Left kidney (tissue), 2 donors: Measurements from ENCODE around the gene PARL. TPM values are rescaled to one million over a fixed set of nuclear protein-coding genes. Genes with fewer than 3 reads are reported as not detected.
A peak's percentile ranks its signal among the peaks of the same experiment; 100 is the strongest.

Source experiments
- DNase-seq: peaks from one replicate; pipeline ENCODE4 v3.0.0-alpha.2; 2013
- polyA plus RNA-seq: library from polyadenylated mRNA; unstranded; fragments of 120-200 nt; gene quantifications from one replicate; pipeline ENCODE4 v1.2.1, GENCODE V29; 2013; ENCODE audit not compliant: insufficient read length

The PARL gene
- polyA plus RNA-seq, 1 donor: 60.0 TPM

DNA sequence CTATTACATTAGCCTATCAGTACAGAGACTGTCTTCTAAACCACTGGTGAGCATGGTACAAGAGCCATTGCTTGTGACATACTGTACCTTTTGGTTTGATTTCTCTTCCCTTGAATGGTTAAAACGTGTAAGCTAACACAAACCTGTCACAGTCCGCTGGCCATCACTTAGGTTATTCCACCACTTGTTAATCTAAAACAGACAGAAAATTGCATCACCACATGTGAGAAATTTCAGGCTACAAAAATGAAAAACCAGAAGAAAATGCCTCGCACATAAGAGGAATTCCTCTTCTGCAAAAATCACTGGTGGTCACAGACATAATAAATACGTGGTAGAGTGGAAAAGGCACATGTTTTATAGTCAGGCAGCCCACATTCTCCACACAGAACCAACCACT, 22.1 kb downstream of the PARL start:
- DNase-seq: no peak

DNA sequence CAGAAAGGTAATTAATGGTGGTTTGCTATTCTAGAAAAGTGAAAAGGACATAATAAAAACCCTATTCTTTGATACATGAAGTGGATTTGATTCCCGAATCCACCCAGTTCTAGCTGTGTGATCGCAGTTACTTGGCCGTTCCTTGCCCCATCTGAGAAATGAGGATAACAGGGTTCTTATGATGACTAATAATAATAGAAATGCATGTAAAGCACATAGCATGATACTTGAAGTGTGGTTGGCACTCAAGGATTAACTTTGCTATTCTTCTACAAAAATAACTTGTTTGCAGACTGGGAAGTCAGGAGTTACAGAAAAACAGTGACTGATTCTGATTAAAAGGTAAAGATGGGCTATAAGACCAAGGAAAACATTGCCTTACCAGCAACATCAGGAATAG, 26.8 kb downstream of the PARL start:
- no peak for DNase-seq

DNA sequence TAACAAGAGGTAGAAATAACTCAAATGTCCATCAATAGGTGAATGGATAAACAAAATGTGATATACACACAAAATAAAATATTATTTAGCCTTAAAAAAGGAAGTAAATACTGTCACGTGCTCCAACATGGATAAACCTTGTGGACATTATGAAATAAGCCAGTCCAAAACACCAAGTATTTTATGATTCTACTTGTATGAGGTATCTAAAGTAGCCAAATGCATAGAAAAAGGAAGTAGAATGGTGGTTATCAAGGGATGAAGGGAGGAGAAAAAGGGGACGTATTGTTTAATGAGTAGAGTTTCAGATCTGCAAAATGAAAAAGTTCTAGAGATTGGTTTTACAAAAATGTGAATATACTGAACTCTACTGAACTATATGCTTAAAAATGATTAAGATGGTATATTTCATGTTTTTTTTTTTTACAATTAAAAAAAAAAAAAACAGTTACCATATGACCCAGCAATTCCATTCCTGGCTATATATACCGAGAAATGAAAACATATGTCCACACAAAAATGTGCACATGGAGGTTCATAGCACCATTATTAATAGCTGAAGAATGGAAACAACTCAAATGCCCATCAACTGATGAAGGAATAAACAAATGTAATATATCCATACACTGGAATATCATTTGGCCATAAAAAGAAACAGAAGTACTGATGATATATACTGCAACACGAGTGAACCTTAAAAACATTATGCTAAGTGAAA, 30.2 kb downstream of the PARL start:
- DNase-seq: no peak

DNA sequence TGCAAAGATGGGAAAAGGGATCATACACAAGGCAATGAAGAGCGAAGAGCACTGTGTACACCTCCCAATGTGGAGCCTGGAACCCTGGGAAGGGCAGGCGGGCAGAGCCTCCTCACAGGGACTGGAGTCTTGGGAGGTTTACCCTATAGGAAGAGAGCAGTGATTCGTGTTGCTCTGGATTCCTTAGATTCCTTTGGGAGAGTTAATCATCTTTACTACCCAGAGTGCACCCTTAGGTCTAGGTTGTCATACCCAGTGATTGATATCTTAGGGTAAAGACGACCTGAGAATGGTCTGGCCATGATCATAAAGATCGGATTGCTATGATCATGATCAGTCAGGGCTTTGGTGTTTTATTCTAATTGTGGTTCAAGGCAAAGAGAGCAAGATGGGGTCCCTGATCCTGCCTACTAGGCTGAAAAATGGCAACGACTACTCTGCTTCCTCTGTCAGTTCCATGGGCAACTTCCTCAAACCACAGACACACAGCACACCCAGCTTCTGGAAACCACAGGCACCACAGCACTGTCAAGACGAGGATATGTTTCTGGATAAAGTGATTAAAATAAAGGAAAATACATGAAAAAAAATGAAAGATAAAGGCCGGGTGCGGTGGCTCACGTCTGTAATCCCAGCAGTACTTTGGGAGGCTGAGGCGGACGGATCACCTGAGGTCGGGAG, 38.9 kb downstream of the PARL start:
- DNase-seq: no peak

DNA sequence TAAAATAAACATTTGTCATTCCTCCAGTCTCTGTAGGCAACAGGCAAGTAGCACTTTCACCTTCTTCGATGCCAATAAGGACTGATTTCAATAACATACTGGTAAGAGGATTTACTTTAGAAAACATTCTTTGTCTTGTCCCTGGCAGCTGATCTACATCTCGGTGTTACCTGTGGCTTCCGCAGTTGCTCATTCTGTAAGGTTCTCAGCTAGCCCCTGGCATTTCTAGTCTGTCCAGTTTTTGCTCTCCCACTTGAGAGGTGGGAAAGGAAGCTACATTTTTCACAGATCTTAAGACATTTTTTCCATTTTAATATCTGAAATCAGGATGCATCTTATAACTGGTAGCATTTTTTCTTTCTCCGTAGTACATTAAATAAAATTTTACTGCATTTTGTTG, 39.6 kb downstream of the PARL start:
- DNase-seq: no peak

DNA sequence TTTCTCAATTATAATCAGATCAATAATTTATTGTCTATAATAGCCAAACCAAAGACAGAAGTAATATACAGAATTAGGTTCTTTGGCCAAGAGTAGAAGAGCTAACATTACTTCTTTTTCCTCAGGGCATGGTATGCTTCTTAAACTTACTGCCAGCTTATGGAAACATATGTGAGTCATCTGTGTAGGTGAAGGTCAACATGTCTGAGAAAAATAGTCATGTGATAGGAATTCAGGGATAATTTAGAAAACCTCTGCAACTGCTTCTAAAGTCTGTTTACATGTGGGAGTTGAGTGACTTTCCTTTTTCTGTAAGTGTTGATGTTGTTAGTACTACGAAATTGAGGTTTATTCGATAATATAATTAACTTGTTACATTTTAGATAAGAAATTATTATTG, 40.1 kb downstream of the PARL start:
- DNase-seq: no peak

DNA sequence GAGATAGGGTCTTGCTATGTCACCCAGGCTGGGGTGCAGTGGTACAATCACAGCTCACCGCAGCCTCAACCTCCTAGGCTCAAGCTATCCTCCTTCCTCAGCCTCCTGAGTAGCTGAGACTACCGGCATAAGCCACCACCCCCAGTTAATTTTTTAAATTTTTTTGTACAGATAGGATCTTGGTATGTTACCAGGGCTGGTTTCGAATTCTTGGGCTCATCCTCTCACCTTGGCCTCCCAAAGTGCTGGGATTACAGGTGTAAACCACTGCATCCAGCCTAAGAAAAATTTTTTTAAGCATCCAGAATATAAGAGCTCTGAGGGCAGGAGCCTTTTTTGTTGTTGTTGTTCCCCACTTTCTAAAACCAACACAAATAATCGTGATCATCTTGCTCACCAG, 44.9 kb downstream of the PARL start:
- DNase-seq: no peak

DNA sequence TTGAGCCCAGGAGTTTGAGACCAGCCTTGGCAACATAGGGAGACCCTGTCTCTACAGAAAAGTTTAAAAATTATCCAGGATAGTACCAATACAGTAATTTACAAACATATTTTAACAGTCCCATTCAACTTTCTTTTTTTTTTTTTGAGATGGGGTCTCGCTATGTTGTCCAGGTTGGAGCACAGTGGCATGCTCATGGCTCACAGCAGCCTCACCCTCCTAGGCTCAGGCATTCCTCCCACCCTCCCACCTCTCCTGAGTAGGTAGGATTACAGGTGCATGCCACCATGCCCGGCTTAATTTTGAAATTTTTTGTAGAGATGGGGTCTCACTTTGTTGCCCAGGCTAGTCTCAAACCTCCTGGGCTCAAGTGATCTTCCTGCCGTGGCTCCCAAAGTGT, 46.8 kb downstream of the PARL start:
- no peak for DNase-seq

DNA sequence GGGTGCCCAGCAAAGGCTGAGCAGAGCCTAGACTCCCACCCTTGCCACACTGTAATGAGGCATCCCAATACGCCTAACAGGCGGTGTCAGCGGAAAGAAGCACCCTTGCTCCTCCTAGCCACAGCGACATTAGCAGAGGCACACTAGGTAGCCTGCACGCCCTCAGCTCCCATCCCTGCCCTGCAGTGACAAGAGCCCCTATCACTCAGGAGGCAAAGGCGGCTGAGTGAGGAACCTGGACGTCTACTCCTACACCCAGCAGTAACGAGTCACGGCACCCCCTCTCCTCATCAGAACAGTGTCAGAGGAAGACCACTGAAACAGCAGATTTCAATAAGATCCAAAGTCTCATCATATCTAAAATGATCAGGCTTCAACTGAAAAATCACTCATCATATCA, 47.3 kb downstream of the PARL start:
- DNase-seq: no peak

DNA sequence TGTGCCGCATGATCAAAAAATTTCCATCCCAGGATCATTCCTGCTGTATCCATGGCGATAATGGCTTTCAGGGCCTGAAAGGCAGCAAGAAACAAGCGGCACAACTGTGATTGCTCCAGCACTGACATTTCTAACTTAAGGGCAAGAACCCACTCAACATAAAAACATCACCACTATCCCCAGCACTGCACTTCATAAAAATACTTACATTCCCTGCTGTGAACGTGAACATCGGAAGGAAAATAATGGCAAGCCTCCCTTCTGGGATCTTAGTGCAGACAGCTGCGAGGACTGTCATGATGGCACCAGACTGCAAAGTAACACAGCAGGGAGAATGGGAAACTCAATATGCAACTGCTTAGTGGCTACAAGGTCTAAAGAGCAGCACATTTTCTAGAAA, 51.2 kb downstream of the PARL start:
- DNase-seq: no peak

DNA sequence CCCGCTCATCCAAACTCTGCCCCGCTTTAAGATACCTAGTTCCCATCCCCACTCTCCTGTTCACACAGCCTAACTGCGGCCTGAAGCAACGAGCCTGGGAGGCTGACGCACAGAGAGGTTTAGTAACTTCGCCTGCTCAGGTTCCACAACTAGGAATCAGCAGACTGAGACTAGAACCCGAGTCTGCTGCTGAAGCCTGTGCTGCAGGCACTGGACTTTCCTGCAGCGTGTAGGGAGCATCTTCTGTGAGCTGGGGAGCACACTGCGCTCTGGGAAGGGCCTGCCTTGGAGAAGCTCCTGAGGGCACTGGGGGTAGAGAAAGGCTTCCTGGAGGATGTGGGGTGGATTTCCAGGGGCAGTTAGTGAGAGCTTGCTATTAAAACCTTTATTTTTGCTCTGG, 54.5 kb downstream of the PARL start:
- DNase-seq: no peak

DNA sequence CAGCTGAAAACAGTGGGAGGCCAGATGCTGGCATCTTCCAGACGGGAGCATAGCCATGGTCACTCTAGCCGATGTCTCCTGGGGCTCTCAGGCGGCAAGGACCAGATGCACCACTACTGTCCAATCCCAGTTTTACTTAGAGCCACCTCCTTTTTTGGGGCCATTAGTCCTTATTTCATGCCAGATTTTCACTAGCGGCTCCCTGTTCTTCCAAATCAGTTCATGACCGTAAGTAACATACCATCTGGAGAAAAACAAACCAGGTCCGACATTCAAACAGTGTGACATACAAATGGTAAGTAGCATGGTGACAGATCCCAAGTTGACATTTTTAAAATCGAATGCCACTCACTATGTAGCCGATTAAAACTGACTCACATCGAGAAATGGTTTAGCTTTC, 55.2 kb downstream of the PARL start:
- DNase-seq: no peak

DNA sequence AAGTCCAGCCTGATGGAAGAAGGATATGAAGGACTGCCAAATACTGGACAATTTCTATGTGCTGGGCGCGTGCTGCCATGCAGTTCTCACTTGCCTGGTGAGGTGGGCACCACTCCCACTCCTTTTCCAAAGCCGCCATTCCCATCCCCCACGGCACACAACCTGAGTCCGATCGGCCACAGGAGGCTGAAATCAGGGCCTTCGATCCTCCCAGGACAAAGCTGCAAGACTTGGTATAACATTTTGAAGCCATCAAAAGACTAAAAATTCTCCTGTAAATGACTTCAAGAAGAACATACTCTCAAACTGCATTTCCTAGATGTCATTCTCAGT, 56.2 kb downstream of the PARL start:
- no peak for DNase-seq

DNA sequence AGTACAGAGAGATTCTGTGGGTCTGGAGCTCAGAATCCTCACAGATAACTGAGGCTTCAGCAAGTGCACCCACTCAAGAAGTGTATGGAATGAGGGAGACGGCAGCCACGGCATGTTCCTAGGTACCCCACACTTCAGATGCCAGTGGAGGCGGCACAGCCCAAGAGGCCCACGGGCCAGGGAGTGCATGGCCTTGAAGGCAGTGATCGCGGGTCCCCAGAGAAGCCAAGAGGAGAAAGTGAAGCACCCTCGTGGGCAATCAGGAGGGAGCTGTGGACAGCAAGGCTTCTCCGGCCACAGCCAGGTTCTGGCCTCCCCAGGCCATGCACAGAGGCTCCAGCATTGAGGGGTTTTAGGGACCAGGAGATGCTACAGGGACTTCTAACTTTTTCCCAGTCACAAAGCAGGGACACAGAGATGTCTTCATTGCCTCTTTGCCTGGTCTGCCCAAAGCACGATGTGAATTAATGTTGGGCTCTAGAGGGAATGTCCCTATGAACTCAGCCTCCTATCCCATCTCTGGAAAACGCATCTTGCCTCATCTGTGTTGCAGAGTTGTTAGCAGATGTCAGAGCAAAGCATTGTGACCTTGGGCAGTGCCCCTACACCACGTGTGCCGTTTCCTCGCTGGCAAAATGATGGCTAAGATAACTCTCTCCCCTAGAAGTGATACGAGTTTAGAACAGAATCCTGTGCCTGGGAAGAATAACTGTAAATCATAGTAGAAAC, 56.7 kb downstream of the PARL start:
- no peak for DNase-seq

DNA sequence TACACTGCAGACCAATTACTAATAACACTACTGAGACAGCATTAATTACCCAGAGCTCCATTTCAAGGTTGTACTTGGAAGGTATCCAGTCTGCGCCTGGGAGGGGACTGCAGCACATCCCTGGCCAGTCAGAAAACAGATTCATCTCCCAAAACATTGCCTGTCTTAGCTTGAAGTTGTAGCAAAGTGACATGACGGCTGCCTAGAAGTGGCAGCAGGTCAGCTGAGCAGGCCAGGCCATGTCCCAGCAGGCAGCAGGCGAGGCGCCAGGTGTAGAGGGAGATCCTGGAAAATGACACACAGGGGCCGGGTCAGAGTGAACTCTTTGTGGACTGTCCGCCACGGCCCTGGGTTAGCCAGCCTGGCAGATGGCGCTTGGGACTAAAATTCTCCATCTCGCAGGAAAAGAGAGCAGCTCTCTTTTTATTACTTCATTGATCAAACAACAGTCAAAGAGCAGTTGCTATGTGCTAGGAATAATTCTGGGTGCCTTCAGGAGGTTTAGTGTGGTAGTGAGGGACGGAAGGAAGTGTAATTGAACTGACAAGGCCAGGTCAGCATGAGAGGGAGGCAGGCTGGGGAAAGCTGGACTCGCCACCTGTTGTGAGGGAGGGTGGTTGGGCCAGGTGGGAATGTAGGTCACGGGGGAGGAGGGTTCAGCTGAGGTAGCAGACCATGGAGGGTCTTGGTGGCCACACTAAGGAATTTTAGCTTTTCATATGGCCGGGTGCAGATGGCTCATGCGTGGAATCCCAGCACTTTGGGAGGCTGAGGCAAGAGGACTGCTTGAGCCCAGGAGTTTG, 58.0 kb downstream of the PARL start:
- no peak for DNase-seq

DNA sequence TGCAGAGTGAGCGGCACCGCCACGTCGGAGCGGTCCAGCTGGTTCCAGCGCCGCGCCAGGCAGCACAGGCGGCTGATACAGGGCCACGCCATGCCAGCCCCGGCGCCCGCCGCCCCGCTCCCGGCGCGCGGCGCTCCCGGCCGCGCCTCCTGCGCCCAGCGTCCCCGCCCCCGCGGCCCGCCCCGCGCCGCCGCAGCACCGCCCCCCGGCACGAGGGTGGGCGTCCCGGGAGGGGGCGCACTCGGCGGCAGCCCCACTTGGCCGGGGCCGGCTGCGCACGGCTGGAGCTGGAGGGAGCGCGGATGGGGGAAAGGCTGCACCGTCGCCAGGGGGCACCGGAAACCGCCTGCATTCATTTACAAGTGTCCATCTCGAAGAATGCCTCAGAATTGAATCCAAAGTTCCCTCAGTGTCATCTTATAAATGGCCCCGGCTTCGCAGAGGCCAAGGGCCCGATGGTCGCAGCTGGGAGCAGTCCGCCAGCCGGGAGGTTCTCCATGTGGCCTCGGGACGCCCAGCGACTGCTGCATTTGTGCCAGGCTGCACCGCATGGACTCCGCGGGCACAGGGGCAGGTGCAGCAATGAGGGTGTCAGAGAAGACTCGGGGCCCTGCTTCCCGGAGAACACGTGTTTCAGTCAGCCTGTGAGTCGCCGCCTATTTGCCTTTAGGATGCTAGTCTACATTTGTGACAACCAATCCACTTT, 59.1 kb downstream of the PARL start, which contains the start of gene MAP6D1:
Gene MAP6D1 (minus strand): TSS at position 122 of the 706 bp plus-strand sequence. CDS start 30 bp downstream, at position 92.
- peak; percentile 44 for DNase-seq

DNA sequence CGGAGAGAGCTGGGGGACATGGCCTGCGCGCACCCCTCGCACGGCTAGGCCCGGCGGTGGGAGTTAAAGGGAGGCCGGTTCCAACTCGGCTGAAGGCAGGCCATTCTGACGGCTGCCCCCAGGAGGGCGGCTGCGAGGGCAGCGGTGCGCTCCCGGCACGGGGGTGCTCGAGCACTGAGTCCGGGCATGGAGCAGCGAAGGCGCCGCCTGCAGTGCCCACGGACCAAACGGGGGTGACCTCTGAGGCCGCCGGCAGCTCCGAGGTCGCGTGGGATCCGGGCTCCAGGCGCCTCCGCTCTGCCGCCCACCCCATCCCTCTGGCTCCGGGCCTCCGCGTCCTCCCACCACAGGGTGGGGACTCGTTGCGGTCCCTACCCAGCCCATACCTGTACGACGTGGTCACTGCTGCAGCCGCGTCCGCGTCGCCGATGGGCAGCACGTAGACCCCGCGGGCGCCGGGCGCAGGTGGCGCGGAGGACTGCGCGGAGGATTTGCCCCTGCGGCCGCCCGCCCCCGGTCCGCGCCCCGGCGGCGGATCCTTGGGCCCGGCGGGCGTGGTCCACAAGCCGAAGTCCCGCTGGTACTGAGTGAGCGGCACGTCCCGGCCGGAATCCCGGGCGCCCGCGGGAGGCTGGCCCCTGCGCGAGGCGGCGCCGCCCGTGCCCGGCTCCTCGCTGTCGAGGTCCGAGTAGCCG, 59.8 kb downstream of the PARL start:
- no peak for DNase-seq

DNA sequence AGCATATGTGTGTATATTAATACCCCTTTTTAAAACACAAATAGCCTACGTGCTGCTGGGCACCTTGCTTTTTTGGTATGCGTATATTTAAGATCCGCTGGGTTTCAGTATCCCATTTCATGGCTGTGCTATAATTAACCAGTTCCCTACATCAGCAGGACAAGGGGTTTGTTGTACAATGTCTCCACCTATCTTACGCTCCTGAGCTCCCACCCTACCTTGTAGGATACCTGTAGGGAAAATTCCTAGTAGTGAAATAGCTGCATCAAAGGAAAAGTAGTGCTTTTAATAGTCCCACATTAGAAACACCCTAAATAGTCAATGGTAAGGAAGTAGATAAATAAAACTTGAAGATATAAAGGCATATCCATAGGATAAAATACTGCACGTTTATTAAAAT, 60.7 kb downstream of the PARL start:
- no peak for DNase-seq

DNA sequence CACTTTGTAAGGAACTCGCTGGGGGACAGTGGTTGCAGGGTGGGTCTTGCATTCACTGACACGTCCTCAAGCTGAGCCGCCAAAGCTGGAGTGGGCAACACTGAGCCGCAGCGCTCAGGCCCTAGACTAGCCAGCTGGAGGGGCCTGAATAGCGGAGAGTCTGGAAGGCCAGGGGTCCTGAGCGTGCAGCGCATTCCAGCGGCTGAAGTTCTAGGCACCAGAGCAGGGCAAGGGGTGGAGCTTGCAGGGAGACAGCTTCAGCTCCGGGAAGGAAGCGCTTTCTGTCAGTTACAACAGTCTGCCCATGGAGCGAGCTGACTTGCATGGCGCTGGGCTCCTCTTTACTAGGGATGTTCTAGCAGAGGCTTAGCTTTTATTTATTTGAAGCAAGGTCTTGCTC, 62.0 kb downstream of the PARL start:
- DNase-seq: no peak

DNA sequence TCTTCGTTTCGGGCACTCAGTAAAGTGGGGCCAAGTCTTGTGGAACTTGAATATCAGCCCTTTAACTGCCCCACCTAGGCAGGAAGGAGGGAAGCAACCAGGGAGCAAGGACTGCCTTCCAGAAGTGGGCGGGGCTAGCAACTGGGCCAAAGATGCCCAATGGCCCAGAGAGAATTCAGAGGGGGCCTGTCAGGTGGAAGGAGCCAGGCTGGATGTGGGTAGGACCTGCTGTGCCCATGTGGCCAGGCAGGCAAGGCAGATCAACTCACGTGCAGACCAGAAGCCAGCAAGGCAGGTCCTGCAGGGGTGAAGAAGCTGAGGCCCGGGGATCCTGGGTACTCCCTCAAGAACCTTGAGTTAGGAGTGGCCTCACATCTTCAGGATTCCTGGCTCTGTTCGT, 64.8 kb downstream of the PARL start:
- DNase-seq: no peak
